GM19328 (cell line): Measurements from ENCODE around the gene BMP5.
"Not testable (repeated sequence)": the region's sequence is repeated elsewhere in the genome, so short reads cannot be mapped to it uniquely, and the experiment has no call there.

Experiments
- ATAC-seq: cut with Tn5 transposase; IDR thresholded peaks from one replicate; pipeline ENCODE4 v1.9.1; 2021; ENCODE audit warnings: mild to moderate bottlenecking, moderate library complexity; ENCODE audit not compliant: unreplicated experiment

Gene BMP5

DNA sequence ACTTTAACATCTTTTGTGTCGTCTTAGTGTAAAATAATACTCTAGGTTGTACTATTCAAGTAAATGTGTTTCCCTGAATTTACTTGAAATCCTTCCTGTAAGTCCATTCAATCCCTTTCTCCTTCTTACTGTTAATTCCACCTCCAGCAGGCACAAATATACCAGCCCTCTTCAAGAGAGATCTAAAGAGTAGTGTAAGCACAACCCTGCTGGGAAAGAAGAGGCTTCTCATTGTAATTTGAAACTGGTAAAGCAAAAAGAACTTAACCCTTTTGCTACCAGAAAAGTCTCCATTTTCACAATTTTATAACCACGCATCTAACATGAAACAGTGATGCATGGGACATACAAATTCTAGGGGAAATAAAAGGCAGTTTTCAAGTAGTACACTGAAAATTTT is at the start of gene BMP5:
Gene BMP5, minus strand, starts transcription at position 191 of the 400 bp plus-strand sequence. CDS start 725 bp downstream, outside the sequence.
- ATAC-seq, result no peak

DNA sequence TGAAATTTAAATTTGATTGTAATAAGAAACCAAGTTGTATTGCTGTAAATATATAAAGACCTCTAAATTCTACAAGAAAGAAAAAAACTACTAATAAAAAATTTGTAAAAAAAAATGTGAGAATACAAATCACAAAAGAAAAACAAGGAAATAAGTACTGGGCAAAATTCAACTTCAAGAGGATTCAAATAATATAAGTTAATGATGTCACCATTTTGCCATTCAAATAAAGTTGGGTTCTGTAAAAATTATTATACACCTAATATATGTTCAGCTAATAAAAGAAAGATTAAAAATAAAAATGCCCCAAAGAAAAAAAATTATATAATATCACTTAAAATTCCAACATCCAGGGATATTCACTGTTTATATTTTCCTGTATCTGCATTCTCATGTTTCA is 47.0 kb upstream of the BMP5 start:
- no peak for ATAC-seq

DNA sequence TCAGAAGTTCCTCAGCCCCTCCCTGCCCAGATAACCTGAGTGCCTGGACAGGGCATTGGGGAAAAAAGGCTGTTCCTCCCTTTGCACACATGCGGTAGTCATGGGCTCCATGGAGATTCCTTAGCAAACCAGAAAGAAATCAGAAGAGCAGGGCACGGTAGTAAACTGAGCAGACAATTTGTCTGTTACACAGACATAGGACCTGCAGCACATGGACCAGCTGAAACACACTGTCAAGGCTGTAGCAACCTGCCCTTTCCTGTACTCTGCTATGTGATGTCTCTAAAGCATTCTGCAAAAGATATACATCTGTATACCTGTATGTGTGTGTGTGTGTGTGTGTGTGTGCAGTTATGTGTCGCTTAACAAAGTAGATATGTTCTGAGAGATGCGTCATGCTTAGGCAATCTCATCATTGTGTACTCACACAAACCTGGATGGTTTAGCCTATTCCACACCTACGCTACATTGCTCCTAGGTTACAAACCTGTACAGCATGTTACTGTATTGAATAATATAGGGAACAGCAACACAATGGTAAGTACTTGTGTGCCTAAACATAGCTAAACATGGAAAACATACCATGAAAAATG is 44.4 kb upstream of the BMP5 start:
- no peak for ATAC-seq

DNA sequence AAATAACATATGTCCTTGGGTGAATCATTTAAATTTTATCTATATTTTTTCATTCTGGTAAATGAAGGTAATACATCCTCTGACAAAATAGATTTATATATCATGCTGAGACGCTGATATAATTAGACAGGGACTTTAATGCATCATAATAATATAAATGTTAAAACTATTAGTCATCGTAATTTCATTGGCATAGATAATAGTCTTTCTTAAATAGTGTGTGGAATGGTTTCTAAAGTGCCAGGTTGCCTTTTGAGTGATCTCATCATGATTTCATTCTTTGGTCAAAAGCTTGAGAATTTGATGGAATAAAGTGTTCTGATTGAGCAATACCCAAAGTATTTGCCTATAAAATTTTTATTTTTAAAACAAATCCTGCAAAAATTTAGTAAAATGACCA is 43.2 kb upstream of the BMP5 start:
- ATAC-seq, result no peak

DNA sequence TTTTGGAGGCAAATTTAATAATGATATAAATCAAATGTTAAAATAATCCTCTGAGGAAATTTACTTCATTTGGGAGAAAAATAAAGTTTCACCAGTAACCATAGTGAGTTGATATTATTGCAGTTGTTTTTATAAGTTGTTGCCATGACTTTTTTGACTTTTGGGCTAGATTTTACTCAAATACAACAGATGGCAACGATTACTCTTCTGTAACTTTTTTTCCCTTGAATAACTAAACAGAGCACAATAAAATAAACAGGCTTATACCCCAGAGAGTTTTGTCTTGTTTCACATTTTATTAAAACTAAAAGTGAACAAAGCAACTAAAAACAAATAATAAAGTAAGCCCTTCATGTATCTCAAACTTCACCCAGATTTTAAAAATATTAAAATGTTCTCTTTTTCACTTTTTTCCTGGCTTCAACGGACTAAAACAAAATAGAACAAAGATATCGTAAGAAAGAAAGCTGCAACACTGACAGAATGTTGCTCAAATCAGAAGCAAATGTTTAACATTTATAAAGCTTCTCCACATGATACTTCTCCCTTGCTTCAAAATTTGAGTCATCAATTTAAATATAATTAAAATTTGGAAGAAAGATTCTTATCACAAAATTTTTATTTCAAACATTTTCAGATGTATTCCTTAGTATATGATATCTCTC is 42.5 kb upstream of the BMP5 start:
- no peak for ATAC-seq

DNA sequence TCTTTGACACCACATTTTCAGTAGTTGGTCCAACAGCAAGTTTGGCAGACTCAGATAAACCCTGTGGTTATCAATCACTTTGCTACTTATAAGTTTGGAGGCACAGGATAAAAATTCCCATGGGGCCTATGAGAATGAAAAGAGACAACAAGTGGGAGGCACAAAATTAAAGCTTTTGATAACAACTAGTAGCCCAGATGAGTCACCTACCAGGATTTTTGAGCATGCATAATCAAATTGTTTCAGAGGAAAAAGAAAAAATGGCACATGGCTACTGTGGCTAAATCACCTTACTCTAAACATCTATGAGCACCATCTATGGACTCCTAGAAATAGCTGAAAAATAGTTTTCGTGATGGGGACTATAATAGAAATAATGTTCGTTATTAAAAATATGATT is 40.8 kb upstream of the BMP5 start:
- ATAC-seq, result no peak

DNA sequence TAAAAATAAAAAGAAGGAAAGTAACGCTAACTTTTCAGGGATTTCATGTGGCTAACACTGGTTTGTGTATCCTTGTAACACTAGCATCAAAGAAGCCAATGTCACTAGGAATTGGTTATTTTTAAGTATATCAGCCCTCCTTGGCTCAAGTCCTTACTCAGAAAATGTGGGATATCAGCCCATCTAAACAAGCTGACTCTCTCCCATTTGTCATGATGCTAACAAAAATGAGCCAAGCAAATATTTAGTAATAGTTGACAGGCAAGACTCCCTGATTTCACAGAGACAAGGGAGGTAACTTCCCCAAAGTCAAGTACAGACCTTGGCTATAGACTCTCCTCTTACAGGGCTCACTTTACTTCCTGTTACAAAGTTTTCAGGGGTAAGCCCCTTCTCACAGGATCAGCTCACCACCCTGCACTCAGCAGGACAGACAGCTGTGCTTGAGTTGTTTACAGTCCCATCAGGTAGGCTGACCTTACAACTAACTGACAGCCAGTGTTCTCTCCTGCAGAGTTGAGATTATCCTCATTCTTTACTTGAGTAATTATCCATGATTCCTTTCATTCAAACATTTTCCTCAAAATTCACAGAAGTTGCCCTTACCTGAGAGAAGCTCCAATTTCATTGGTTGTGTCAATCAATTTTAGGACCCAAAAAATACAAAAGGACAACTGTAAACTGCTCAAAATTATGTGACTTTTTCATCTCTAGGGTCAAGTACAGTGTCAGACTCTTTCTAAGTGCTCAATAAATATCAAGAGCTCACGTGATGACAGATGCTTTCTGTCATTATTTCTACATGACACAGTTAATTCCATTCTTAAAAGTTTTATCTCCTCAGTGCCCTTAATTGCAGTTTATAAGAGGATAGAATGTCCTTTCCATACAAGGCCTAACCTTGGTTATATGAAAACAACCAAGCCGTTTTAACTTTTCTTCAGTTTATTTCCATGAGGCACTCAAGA is 38.1 kb upstream of the BMP5 start:
- ATAC-seq, result no peak

DNA sequence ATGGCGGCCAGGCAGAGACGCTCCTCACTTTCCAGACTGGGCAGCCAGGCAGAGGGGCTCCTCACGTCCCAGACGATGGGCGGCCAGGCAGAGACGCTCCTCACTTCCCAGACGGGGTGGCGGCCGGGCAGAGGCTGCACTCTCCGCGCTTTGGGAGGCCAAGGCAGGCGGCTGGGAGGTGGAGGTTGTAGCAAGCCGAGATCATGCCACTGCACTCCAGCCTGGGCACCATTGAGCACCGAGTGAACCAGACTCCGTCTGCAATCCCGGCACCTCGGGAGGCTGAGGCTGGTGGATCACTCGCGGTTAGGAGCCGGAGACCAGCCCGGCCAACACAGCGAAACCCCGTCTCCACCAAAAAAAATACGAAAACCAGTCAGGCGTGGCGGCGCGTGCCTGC is 35.1 kb upstream of the BMP5 start:
- ATAC-seq, result not testable (repeated sequence)

DNA sequence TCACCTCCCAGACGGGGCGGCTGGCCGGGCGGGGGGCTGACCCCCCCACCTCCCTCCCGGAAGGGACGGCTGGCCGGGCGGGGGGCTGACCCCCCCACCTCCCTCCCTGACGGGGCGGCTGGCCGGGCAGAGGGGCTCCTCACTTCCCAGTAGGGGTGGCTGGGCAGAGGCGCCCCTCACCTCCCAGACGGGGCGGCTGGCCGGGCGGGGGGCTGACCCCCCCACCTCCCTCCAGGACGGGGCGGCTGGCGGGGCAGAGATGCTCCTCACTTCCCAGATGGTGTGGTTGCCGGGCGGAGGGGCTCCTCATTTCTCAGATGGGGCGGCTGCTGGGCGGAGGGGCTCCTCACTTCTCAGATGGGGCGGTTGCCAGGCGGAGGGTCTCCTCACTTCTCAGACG is 34.5 kb upstream of the BMP5 start:
- ATAC-seq, result not testable (repeated sequence)

DNA sequence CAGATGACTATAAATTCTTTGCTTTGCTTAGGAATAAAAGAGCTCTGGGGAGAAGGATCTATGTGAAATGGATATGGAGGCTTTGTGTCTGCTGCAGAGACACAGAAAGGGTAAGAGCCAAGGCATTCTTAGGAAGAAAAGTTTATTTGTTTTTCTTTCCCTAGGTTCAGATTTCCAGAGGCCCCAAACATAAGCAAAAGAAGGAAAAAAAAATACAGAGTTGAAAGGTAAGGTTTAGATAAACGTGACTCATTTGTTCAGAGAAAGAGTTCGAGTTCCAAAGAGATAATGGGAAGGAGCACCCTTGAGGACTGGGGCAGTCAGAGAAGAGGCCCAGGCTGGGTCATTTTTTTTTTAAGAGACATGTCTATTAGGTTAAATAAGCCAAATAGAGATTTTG is 27.4 kb upstream of the BMP5 start:
- ATAC-seq, result no peak

DNA sequence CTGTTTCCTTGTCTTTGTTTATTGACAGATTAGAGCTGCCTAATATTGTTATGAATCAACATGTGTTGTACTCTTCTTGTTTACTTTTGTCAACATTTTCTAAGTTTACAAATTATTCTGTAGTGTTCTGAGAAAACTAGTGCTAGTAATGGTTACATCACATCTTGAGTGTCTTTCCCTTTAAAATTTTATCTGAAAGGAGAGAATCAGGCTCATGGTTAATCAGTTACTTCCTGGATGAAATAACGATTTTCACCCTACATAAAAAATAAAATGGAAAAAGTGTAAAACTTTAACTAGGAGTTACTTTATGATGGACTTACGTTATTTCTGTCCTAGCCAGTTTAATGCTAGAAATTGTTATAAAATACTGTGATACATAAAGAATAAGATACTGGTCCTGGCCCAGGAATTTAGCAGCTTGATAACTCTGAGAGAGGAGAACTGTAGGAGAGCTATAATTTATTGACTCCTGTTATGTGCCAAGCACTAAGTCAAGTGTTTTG is 26.4 kb upstream of the BMP5 start:
- no peak for ATAC-seq

DNA sequence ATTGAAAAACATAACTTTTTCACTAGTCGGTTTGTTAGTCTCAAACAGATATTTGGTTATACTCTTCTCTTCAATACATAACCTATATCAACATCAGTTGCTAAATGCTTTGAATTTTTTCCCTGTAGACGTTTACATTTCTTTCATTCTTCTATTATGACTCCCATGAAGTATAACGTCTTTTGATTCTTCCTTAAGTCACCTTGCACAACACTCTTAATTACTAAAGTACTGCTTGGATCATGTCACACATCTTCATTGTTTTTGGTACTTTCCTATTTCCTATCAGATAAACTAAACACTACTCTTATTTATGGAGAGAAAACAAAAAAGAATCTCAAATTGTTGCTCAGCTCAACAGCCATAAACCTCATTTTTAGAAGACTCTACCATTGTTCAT is 23.0 kb upstream of the BMP5 start:
- ATAC-seq, result no peak

DNA sequence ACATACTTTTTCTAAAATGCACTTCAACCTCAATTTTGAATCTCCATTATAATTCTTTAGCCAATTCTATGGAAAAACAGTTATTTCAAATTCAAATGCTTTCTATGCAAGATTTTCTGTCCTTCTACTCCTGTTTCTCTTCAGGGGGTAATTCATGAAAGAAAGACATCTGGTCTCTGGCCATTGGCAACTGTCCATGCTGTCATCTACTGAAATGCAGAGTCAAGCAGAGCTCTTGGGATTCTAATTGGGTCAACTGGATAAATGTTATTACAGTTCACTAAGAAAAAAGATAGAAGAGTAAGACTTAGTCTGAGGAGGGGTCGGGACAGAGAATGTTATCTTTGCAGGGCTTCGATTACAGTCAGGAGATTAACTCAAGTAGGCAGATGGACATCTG is 22.0 kb upstream of the BMP5 start:
- no peak for ATAC-seq

DNA sequence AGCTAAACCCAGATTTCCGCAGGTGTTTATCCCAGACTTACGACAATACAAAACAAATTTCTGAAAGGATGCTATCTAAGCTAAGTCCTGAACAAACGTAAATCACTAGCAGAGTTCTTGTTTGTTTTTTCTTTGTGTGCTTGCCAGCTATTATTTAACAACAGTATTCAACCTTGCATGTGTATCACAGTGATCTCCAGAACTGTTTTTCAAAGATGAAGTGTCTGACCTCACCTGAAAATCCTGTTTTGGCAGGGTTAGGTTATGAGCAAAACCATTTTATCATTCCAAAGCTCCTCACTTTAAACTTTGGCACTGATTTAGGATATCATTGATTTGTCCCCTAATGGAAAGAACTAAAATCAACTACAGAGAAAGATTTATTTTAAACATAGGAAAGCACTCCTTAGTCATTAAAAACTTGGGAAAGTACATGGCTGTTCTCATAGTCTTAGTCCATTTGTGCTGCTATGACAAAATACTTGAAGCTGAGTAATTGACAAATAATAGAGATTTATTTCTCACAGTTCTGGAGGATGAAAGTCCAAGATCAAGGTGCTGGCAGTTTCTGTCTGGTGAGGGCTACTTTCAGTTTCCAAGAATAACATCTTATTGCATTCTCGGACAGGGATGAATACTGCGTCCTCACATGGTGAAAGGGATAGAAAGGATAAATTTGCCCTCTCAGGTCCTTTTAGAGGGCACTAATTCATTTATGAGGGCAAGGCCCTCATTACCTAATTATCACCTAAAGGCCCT is 20.8 kb upstream of the BMP5 start:
- no peak for ATAC-seq

DNA sequence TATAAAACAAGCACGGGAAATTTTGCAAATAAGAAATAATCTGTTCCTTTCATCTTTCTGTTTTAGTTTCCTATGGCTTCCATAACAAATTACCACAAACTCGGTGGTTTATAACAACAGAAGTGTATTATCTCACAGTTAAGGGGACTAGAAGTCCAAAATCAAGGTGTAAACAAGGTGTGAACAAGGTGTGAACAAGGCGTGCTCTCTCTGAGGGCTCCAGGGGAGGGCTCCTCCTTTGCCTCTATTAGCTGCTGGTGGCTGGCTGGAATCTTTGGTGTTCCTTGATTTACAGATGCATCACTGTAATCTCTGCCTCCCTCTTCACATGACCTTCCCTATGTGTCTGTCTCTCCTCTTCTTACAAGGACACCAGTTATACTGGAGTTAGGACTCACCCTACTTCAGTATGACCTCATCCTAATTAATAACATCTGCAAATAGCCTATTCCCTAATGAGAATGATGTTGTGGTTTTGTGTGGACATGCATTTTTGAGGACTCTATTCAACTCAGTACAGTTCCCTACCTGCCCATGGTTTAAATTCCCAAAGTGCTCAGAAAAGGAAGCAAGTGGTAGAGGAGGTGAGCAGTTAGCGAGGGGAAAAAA is 17.5 kb upstream of the BMP5 start:
- ATAC-seq, result no peak

DNA sequence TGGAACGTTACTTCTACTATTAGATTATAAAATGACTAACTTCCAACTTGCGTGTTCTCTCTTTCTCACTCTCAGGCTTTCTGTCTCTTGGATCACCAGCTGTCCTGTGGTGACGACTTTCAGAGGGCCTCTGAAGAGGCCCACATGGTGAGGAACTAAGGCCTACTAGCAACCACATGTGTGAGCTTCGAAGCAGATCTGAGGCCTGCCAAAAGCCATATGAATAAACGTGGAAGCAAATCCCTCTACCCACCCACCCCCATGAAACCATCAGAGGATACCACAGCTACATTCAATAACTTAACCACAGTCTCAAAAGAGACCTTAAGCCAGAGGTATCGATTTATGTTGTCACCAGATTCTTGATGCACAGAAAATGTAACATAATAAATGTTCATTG is 13.5 kb upstream of the BMP5 start:
- ATAC-seq, result no peak

DNA sequence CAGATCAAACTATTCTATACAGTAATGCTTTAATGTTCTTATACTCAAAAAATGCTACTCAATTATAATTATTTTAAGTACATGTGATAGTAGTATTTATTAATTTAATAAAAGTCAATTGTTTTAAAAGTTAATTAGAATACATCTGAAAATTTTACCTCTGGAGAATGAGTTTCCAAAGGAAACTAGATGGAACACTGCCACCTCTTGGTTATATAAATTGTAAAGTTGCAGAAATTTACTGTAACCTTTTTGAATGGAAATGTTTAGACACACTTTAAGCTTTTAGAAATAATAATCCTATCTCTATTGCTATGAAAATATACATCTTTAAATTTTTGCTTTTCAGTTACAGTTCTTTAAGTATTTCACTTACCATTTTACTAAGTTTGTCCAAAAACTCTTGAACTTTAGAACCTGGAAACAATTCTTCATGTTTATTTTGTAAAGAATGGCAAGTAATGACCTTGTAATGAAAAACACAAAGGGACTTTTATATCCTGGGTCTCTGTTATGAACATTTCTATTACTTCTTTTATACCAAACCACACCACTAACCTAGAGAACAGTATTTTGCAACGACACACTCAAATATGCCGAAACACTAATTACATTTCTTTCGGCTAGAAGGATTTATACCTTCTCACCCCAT is 10.9 kb upstream of the BMP5 start:
- ATAC-seq, result no peak

DNA sequence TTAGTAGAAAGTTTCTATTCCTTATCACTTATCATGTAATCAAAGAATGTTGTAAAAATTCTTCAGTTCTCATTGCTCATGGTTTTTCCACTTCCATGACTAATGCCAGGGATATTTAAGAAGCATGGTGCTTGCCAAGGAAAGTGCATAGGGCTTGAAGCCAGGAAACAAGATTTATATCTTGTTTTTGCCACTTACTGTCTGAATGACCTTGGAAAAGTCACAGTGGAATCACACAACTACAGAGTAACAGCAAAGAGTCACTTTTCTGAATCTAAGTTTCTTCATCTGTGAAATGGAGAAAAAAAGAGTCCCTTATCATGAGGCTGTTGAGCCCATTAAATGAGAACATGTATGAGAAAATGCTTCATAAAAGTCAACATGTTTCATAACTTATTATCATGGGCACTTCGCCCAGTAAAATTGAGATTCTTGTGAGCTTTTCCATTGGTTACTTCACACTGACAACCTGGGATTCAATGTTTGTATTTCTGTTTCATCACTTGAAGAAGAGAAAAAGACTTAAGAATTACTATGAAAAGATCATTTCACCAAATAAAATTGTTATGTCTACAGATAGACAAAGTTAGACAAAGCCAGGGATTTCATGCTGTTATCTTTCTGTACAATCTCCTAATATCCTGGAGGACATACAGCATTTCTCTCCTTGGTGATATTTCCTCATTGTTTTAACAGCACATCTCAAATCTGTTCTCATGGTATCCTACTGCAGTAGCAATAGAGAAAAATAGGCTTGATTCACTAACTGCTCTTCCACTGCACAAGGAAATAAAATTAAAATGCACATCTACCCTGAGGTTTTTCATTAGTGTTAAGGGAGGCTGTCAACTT is 7.6 kb upstream of the BMP5 start:
- ATAC-seq, result no peak

DNA sequence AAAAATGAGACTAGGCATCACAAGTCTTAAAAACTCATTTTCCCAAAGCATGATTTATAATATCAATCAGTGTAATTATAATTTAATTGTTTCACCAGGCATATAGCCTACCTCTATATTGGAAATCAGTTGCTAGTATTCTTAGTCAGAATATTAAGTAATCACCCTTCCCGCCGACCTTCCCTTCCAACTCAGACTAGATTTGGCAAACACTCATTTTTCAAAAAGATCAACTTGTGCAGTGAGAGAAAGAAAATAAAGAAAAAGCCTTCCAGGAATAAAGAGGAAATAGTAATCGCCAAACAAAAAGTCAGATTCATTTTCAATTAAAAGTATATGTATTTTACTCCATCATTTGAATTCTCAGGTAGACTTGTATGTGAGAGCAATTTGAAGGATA is 1.9 kb upstream of the BMP5 start:
- no peak for ATAC-seq
